H1 (cell line): Measurements from ENCODE around the gene DEFB123. TPM values are rescaled to one million over a fixed set of nuclear protein-coding genes. Genes with fewer than 3 reads are reported as not detected.
A peak's percentile ranks its signal among the peaks of the same experiment; 100 is the strongest.

ENCODE experiments used
- CTCF ChIA-PET: fragments of 300-600 bp; sonication (Branson Sonifier 250); formaldehyde crosslinking; loops from one replicate; lab custom pipeline; 2021; ENCODE audit not compliant: partially characterized antibody; lab: Charles Lee
- POLR2A ChIA-PET: fragments of 300-600 bp; sonication (Branson Sonifier 250); formaldehyde crosslinking; loops from one replicate; lab custom pipeline; 2021; ENCODE audit warnings: inconsistent platforms; ENCODE audit not compliant: partially characterized antibody; lab: Charles Lee
- DNase-seq, 2 experiments: peaks; one replicate each; pipeline versions ENCODE4 v3.0.0 to v3.0.0-alpha.2; 2010 to 2022; ENCODE audit warnings: low spot score in 2 of 2, low read depth in 1 of 2, mixed read lengths in 1 of 2
- FAIRE-seq: peaks from 2 replicates; lab custom pipeline; 2011; peaks lifted over from hg19 to GRCh38; lab: Jason Lieb, UNC
- H2AFZ ChIP-seq: 2 replicates; pipeline ENCODE4 v1.8.1; 2012; ENCODE audit warnings: low read length, inconsistent platforms
- H2AK5ac ChIP-seq: 2 replicates; pipeline ENCODE4 v1.6.1; 2013; ENCODE audit warnings: low read depth, low read length
- H2BK120ac ChIP-seq: replicated peaks from 2 replicates; pipeline ENCODE3; 2013; ENCODE audit warnings: low read depth, low read length, inconsistent platforms
- H2BK12ac ChIP-seq: 2 replicates; pipeline ENCODE4 v1.6.1; 2013; ENCODE audit warnings: low read depth, low read length
- H2BK15ac ChIP-seq: 2 replicates; pipeline ENCODE4 v1.6.1; 2013; ENCODE audit warnings: low read length
- H2BK20ac ChIP-seq: 2 replicates; pipeline ENCODE4 v1.6.1; 2013; ENCODE audit warnings: low read length
- H2BK5ac ChIP-seq: 2 replicates; pipeline ENCODE4 v1.6.1; 2013; ENCODE audit warnings: low read depth, low read length
- H3K14ac ChIP-seq: 2 replicates; pipeline ENCODE4 v1.6.1; 2013; ENCODE audit warnings: inconsistent platforms; ENCODE audit not compliant: insufficient read length
- H3K18ac ChIP-seq: 2 replicates; pipeline ENCODE4 v1.6.1; 2013; ENCODE audit warnings: low read length; ENCODE audit errors: extremely low read depth
- H3K23ac ChIP-seq: 2 replicates; pipeline ENCODE4 v1.6.1; 2013; ENCODE audit warnings: inconsistent platforms; ENCODE audit not compliant: insufficient read length
- H3K23me2 ChIP-seq: 2 replicates; pipeline ENCODE4 v1.6.1; 2013; ENCODE audit warnings: low read depth, low read length
- H3K27ac ChIP-seq: 2 replicates; pipeline ENCODE4 v1.6.1; 2011; ENCODE audit warnings: low read depth, low read length, inconsistent platforms
- H3K27me3 ChIP-seq, 4 experiments: replicated peaks in 1 of 4; 1 replicate in 1 of 4; 2 replicates in 3 of 4; pipeline versions ENCODE4 v1.6.1 to v1.8.1; 2011 to 2013; ENCODE audit warnings: low read length in 3 of 4, mild to moderate bottlenecking in 3 of 4, inconsistent platforms in 2 of 4, mixed read lengths in 2 of 4, moderate library complexity in 1 of 4; ENCODE audit not compliant: control insufficient read depth in 3 of 4, insufficient read depth in 3 of 4; ENCODE audit errors: extremely low read depth in 1 of 4
- H3K36me3 ChIP-seq, 4 experiments: 2 replicates each; pipeline versions ENCODE4 v1.6.1 to v1.8.1; 2011 to 2013; ENCODE audit warnings: mild to moderate bottlenecking in 4 of 4, low read length in 3 of 4, moderate library complexity in 2 of 4, control low read depth in 1 of 4, inconsistent platforms in 1 of 4; ENCODE audit not compliant: insufficient read depth in 4 of 4, control insufficient read depth in 2 of 4
- H3K4ac ChIP-seq: replicated peaks from 2 replicates; pipeline ENCODE3; 2013; ENCODE audit warnings: low read length, low read depth, mixed read lengths, inconsistent platforms; ENCODE audit not compliant: insufficient read length
- H3K4me1 ChIP-seq, 4 experiments: replicated peaks in 1 of 4; 1 replicate in 1 of 4; 2 replicates in 3 of 4; pipeline versions ENCODE4 v1.6.1 to v1.8.1; 2011 to 2013; ENCODE audit warnings: low read length in 3 of 4, inconsistent platforms in 2 of 4, mixed read lengths in 1 of 4; ENCODE audit not compliant: insufficient read depth in 4 of 4, control insufficient read depth in 3 of 4
- H3K4me2 ChIP-seq, 2 experiments: 2 replicates each; pipeline versions ENCODE4 v1.6.1 to v1.8.1; 2011 to 2013; ENCODE audit warnings: low read depth in 2 of 2, low read length in 2 of 2, control low read depth in 1 of 2, inconsistent platforms in 1 of 2, mild to moderate bottlenecking in 1 of 2; ENCODE audit not compliant: insufficient read depth in 1 of 2
- H3K4me3 ChIP-seq, 4 experiments: fragments of 200-600, 300-600 bp in 1 of 4; sonication (generic), shearing (Covaris generic), sonication (Bioruptor Twin) in 1 of 4; 2 replicates each; pipeline versions ENCODE4 v1.5.1 to v1.8.1; 2011 to 2016; ENCODE audit warnings: low read length in 4 of 4, low read depth in 3 of 4, control low read depth in 2 of 4, inconsistent platforms in 2 of 4, mild to moderate bottlenecking in 2 of 4, mixed read lengths in 1 of 4, moderate library complexity in 1 of 4; ENCODE audit not compliant: insufficient read depth in 2 of 4; ENCODE audit errors: extremely low read depth in 1 of 4
- H3K56ac ChIP-seq: replicated peaks from 2 replicates; pipeline ENCODE3; 2013; ENCODE audit warnings: low read depth, mild to moderate bottlenecking, mixed read lengths, low read length, inconsistent platforms; ENCODE audit not compliant: insufficient read length
- H3K79me1 ChIP-seq: 2 replicates; pipeline ENCODE4 v1.6.1; 2013; ENCODE audit warnings: low read depth, low read length, control low read depth
- H3K79me2 ChIP-seq, 2 experiments: 2 replicates each; pipeline versions ENCODE4 v1.6.1 to v1.8.1; 2012 to 2013; ENCODE audit warnings: low read length in 2 of 2, mild to moderate bottlenecking in 2 of 2, inconsistent platforms in 1 of 2; ENCODE audit not compliant: insufficient read depth in 2 of 2, control insufficient read depth in 1 of 2
- H3K9ac ChIP-seq, 4 experiments: replicated peaks in 1 of 4; 1 replicate in 1 of 4; 2 replicates in 3 of 4; pipeline versions ENCODE4 v1.6.1 to v1.8.1; 2011 to 2013; ENCODE audit warnings: low read depth in 3 of 4, low read length in 3 of 4, control low read depth in 2 of 4, mild to moderate bottlenecking in 2 of 4, moderate library complexity in 2 of 4, inconsistent platforms in 1 of 4; ENCODE audit errors: extremely low read depth in 1 of 4
- H3K9me3 ChIP-seq, 2 experiments: 2 replicates each; pipeline versions ENCODE4 v1.6.1 to v1.8.1; 2012 to 2013; ENCODE audit warnings: mild to moderate bottlenecking in 2 of 2, moderate library complexity in 2 of 2, control low read depth in 1 of 2, inconsistent platforms in 1 of 2, low read depth in 1 of 2, low read length in 1 of 2, mixed read lengths in 1 of 2; ENCODE audit not compliant: insufficient read depth in 2 of 2
- H4K20me1 ChIP-seq, 2 experiments: replicated peaks in 1 of 2; 2 replicates each; pipeline versions ENCODE3 to v1.8.1; 2011 to 2013; ENCODE audit warnings: inconsistent platforms in 2 of 2, low read length in 2 of 2, mild to moderate bottlenecking in 1 of 2; ENCODE audit not compliant: insufficient read depth in 2 of 2, control insufficient read depth in 1 of 2
- H4K5ac ChIP-seq: 2 replicates; pipeline ENCODE4 v1.6.1; 2013; ENCODE audit warnings: low read length, low read depth, mixed read lengths, inconsistent platforms; ENCODE audit not compliant: insufficient read length
- H4K8ac ChIP-seq: 2 replicates; pipeline ENCODE4 v1.8.0; 2013; ENCODE audit warnings: mild to moderate bottlenecking, moderate library complexity, low read length, inconsistent platforms; ENCODE audit not compliant: insufficient read depth; ENCODE audit errors: extremely low read depth
- H4K91ac ChIP-seq: replicated peaks from 2 replicates; pipeline ENCODE3; 2013; ENCODE audit warnings: low read length, mixed read lengths, inconsistent platforms; ENCODE audit not compliant: insufficient read length
- SRF ChIP-seq: IDR thresholded peaks from 2 replicates; pipeline ENCODE4 v1.6.1; 2011; ENCODE audit warnings: mild to moderate bottlenecking, low read depth, low read length, moderate library complexity
- TAF7 ChIP-seq: optimal IDR thresholded peaks from 2 replicates; pipeline ENCODE3; 2011; ENCODE audit warnings: low read depth, mild to moderate bottlenecking, inconsistent platforms, low read length, moderate library complexity, borderline replicate concordance
- WGBS, 2 experiments: shearing (Covaris generic) in 1 of 2; methylation state at CpG; one replicate each; pipeline versions ENCODE4 v1.1.6 to v1.1.7; 2013 to 2015; ENCODE audit warnings: low lambda C conversion rate in 2 of 2, mixed read lengths in 2 of 2, inconsistent platforms in 1 of 2, low coverage in 1 of 2, missing lambda C conversion rate in 1 of 2; ENCODE audit not compliant: insufficient replicate concordance in 2 of 2, insufficient coverage in 1 of 2, insufficient read length in 1 of 2; ENCODE audit errors: extremely low coverage in 1 of 2, missing lambda C conversion rate in 1 of 2; 5-methylcytosine and 5-hydroxymethylcytosine counted together
- polyA plus RNA-seq, 7 experiments: library from polyadenylated mRNA; depleted of rRNA in 3 of 7; stranded (reverse) in 5 of 7; unstranded in 2 of 7; fragments of >200 nt in 5 of 7; fragments of 200-250 nt in 2 of 7; gene quantifications; 1 replicate in 5 of 7; 2 replicates in 1 of 7; 4 replicates in 1 of 7; pipeline versions ENCODE4 v1.2.1 to v1.2.3, GENCODE V29; 2011 to 2013; ENCODE audit warnings: missing spikeins in 2 of 7, mixed read lengths in 2 of 7
- total RNA-seq: library from RNA; stranded (reverse); fragmentation: NEBNext Ultra II Directional; extraction: Animal tissue kit (Norgen Biotek cat#: 25700); gene quantifications from 2 replicates; pipeline ENCODE4 v1.2.1, GENCODE V29; 2021

Gene DEFB123
- total and polyA plus RNA-seq, 2 of the 8 experiments (the other 6 are each of a cell fraction or from before 2014, with no cell fraction given): not detected

- no peak overlapping the region for H2BK15ac ChIP-seq
- no peak overlapping the region for H2AFZ ChIP-seq
- H4K91ac ChIP-seq: no peak overlapping the region
- no peak overlapping the region for H3K4ac ChIP-seq
- no peak overlapping the region for H3K27ac ChIP-seq
- CTCF ChIA-PET: interaction anchor here (0.7 to 1.8 kb wide), 3 partner anchors 8 to 27 kb away, joined by 3 to 9 read pairs (median 4); no protein-coding TSS in a partner anchor
- peak overlapping the region in 1 of 4 experiments; percentile 31; a peak in 3 of 8 replicates for H3K4me3 ChIP-seq
- no peak overlapping the region for H3K14ac ChIP-seq
- H2BK12ac ChIP-seq: no peak overlapping the region
- no peak overlapping the region for H4K8ac ChIP-seq
- FAIRE-seq: no peak
- H3K9me3 ChIP-seq: peaks cover 64 to 77% of the 10 kb centered on the region in 2 experiments
- no peak overlapping the region for H2BK20ac ChIP-seq
- H3K4me2 ChIP-seq: no peak overlapping the region; a peak in 1 of 4 replicates
- H4K5ac ChIP-seq: no peak overlapping the region
- H3K79me2 ChIP-seq: no peaks in the 10 kb centered on the region
- DNase-seq: no peak
- no peak overlapping the region for H3K23ac ChIP-seq
- H4K20me1 ChIP-seq: no peaks in the 10 kb centered on the region
- no peaks in the 10 kb centered on the region for H3K36me3 ChIP-seq
- no peaks in the 10 kb centered on the region for H3K27me3 ChIP-seq
- TF ChIP-seq SRF (no peak), TAF7 (no peak)
- TF ChIP-seq, all 59 proteins: peak for 0
- Histone ChIP-seq H2AK5ac (no peak overlapping the region), H3K23me2 (no peaks in the 10 kb centered on the region), H3K18ac (no peak overlapping the region), H2BK120ac (no peak overlapping the region), H3K56ac (no peak overlapping the region), H3K4me1 (no peaks in the 10 kb centered on the region), H3K9ac (no peak overlapping the region), H2BK5ac (no peak overlapping the region), H3K79me1 (no peaks in the 10 kb centered on the region)
- POLR2A ChIA-PET: no interaction called here
- WGBS, 2 experiments: 90% methylated on average over 29 of the region's 29 CpGs; no CpG with 5 or more reads in 1 of the 2 experiments
Measured at GRCh38 chr20:31475472-31476293, 35.3 kb downstream of the DEFB123 start.
